Measurements from ENCODE around the gene HADHA.

DNA sequence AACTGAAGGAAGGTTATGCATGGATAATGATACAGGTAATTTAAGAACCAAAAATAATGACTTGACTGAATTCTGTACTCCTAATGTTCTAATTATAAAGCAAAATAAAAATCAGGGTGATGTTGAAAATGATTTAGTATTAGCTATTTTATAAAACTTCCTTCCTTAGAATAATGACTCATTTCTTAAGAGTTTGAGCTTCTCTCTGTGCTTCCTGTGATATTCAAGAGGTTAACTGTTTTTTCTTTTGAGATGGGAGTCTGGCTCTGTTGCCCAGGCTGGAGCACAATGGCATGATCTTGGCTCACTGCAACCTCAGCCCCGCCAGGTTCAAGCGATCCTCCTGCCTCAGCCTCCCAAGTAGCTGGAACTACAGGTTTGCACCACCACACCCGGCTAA is 14.8 kb downstream of the HADHA start:
- TF ChIP-seq CTCF (IDR thresholded peaks at IDR 0.05) (no peak), POLR2A (IDR thresholded peaks at IDR 0.05) (no peak)
